Nephron progenitor cell (in vitro differentiated cells): ENCODE measurements around the gene PDE4B.

Experiments
- DNase-seq: peaks from one replicate; pipeline ENCODE4 v3.0.0; 2021
- H3K27ac Mint-ChIP-seq: 2 replicates; pipeline ENCODE4 v1.8.0; 2021; ENCODE audit warnings: mild to moderate bottlenecking, moderate library complexity, mixed read lengths
- H3K27me3 Mint-ChIP-seq: 2 replicates; pipeline ENCODE4 v1.8.0; 2021; ENCODE audit warnings: mild to moderate bottlenecking, low read depth, mixed read lengths; ENCODE audit not compliant: poor library complexity
- H3K36me3 Mint-ChIP-seq: 2 replicates; pipeline ENCODE4 v1.8.0; 2021; ENCODE audit warnings: low read depth, mixed read lengths
- H3K4me1 Mint-ChIP-seq: 2 replicates; pipeline ENCODE4 v1.8.0; 2021; ENCODE audit warnings: mixed read lengths
- H3K4me3 Mint-ChIP-seq: 2 replicates; pipeline ENCODE4 v1.8.0; 2021; ENCODE audit warnings: mild to moderate bottlenecking, moderate library complexity, mixed read lengths
- H3K9me3 Mint-ChIP-seq: 2 replicates; pipeline ENCODE4 v1.8.0; 2021; ENCODE audit warnings: mild to moderate bottlenecking, moderate library complexity, mixed read lengths
- CTCF ChIP-seq: fragments of 200-600 bp; sonication (generic); IDR thresholded peaks from 2 replicates; pipeline ENCODE4 v1.5.0; 2021; ENCODE audit warnings: antibody characterized with exemption

PDE4B gene

GRCh38 chr1:66240491-66241484 lies 448.1 kb downstream of the PDE4B start:
- Mint-ChIP-seq H3K36me3 (no peaks in the 10 kb centered on the region), H3K4me3 (no peak overlapping the region), H3K27me3 (no peaks in the 10 kb centered on the region), H3K4me1 (peaks cover 12% of the 10 kb centered on the region), H3K27ac (no peak overlapping the region), H3K9me3 (no peaks in the 10 kb centered on the region)
- no peak for DNase-seq
- TF ChIP-seq CTCF, result no peak

- H3K27me3 Mint-ChIP-seq, result no peaks in the 10 kb centered on the region
- TF ChIP-seq CTCF, result peak; percentile 96
Measured at GRCh38 chr1:66242646-66243547, 450.2 kb downstream of the PDE4B start.

GRCh38 chr1:66243548-66244130 lies 450.9 kb downstream of the PDE4B start:
- no peaks in the 10 kb centered on the region for H3K9me3 Mint-ChIP-seq
- H3K4me1 Mint-ChIP-seq, result no peaks in the 10 kb centered on the region
- no peak overlapping the region for H3K27ac Mint-ChIP-seq
- no peak for TF ChIP-seq CTCF
- H3K27me3 Mint-ChIP-seq, result no peaks in the 10 kb centered on the region
- H3K36me3 Mint-ChIP-seq, result no peaks in the 10 kb centered on the region
- DNase-seq, result no peak
- no peak overlapping the region for H3K4me3 Mint-ChIP-seq

More at GRCh38 chr1:66242646-66243547, 450.2 kb downstream of the PDE4B start:
- Mint-ChIP-seq H3K4me1 (peaks cover 4% of the 10 kb centered on the region), H3K36me3 (no peaks in the 10 kb centered on the region), H3K27ac (no peak overlapping the region), H3K9me3 (no peaks in the 10 kb centered on the region), H3K4me3 (no peak overlapping the region)
- DNase-seq, result peak; percentile 77

GRCh38 chr1:66244429-66244828 lies 451.7 kb downstream of the PDE4B start:
- Mint-ChIP-seq H3K4me1 (no peaks in the 10 kb centered on the region), H3K27me3 (no peaks in the 10 kb centered on the region), H3K9me3 (no peaks in the 10 kb centered on the region), H3K4me3 (no peak overlapping the region), H3K27ac (no peak overlapping the region), H3K36me3 (no peaks in the 10 kb centered on the region)
- no peak for TF ChIP-seq CTCF
- peak; percentile 12 for DNase-seq

GRCh38 chr1:66245691-66246090 lies 453.0 kb downstream of the PDE4B start:
- Mint-ChIP-seq H3K27me3 (no peaks in the 10 kb centered on the region), H3K36me3 (no peaks in the 10 kb centered on the region), H3K27ac (no peak overlapping the region), H3K4me1 (no peaks in the 10 kb centered on the region), H3K9me3 (no peaks in the 10 kb centered on the region), H3K4me3 (no peak overlapping the region)
- TF ChIP-seq CTCF, result no peak
- no peak for DNase-seq
